HG03354 (cell line): Measurements from ENCODE around the gene NCR2.

Source experiments
- ATAC-seq: cut with Tn5 transposase; IDR thresholded peaks from one replicate; pipeline ENCODE4 v1.9.1; 2021; ENCODE audit warnings: mild to moderate bottlenecking; ENCODE audit not compliant: unreplicated experiment, poor library complexity, severe bottlenecking

NCR2 gene

DNA sequence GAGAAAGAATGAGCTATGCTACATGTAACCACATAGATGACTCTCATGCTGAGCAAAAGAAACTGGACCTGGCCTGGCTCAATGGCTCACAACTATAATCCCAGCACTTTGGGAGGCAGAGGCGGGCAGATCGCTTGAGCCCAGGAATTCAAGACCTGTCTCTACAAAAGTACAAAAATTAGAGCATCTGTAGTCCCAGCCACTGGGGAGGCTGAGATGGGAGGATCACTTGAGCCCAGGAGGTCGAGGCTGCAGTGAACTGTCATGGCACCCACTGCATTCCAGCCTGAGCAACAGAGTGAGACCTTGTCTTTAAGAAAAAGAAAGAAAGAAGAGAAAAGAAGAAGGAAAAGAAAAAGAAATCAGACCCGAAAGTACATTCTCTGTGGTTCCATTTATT, 41.7 kb downstream of the NCR2 start:
- no peak for ATAC-seq

DNA sequence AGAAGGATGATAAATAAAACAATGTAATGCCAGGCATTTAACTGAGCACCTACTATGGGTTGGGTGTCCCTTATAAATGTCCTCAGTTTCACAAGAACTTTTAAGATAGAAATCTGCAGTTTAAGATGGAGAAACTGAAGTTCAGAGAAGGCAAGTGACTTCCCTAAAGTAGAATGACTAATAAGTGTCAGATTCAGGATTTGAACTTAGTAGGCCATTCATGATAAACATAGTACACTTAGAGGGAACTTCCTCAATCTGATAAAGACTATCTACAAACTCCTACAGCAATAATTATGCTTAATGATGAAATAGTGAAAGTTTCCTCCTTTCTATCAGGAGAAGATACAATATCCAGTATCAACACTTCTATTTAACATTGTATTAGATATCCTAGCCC, 43.9 kb downstream of the NCR2 start:
- ATAC-seq = no peak

DNA sequence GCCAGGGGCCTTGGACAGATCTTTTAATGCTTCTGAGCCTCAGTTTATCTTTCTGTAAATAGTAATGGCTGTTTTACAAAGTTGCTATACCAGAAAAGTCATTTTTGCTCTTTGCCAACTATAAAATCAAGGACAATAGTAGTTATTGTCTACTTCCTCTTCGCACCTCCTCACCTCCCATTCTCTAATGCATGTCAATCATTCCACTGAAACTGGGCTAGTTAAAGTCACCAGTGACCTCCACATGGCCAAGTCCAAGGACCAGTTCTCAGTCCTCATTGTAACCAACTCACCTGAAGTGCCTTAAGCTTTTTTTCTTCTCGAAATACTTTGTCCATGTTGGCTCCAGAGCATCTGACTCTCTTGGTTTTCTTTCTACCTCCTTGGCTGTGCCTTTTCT, 51.2 kb downstream of the NCR2 start:
- ATAC-seq = no peak

DNA sequence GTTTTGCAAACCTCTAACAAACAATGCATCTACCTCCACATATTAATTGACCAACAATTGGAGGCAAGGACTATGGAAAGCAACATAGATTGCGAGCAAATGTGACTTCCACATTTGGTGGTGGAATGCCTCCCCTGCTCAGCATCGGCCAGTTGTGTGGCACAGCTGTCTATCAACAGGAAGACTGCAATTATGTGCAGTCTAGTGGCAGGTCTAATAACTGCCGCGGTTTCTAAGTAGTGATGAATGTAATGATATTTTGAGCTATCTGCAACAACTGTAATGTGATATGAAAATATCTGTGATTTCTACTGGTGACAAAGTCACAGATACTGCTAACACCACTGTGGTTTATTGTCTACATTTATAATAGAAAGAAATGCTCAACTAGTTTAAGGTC, 56.8 kb downstream of the NCR2 start:
- ATAC-seq = no peak

DNA sequence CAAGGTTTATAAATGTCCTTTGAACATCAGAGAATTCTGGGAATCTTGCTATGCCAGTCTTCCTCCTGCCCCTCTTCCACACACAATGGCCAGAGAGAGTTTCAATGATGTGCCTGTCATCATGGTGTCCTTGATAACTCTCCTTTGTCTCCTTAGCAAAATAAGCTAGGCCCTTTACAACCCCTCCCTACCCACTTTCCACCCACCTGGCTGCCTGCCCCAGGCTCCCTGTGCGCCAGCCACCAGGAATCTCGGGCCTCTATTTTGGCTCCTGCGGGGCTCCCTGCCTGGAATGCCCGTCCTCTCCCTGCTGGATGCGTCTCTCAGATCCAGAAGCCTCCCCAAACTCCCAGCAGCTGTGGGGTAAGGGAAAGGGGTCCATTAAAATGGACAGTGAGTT, 60.9 kb downstream of the NCR2 start:
- ATAC-seq = no peak

DNA sequence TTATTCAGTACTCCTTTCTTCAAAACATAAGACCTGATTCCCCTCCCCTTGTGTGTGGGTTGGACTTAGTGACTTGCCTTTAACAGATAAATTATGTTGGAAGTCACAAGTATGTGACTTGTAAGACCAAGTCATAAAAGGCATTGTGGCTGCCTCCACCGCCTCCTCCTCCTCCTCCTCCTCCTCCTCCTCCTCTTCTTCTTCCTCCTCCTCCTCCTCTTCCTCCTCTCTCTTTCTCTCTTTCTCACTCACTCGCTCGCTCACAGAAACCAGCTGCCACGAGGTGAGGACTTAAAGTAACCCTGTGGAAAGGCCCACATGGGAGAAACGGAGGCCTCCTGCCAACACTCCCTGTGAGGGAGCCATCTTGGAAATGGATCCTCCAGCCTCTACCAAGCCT, 64.0 kb downstream of the NCR2 start:
- ATAC-seq = no peak
